Kidney (tissue), 14 donors: Measurements from ENCODE around the gene TMEM131L. TPM values are rescaled to one million over a fixed set of nuclear protein-coding genes. Genes with fewer than 3 reads are reported as not detected.

ENCODE experiments used
- DNase-seq, 5 donors: peaks; one replicate each; pipeline ENCODE4 v3.0.0-alpha.2; 2013 to 2020
- FAIRE-seq: peaks from 2 replicates; lab custom pipeline; 2012; peaks lifted over from hg19 to GRCh38; lab: Jason Lieb, UNC
- H3K27ac ChIP-seq, 2 donors: one replicate each; pipeline ENCODE4 v1.7.0; 2013; ENCODE audit warnings: low read depth in 2 of 2, low read length in 2 of 2, inconsistent platforms in 1 of 2
- H3K27me3 ChIP-seq: one replicate; pipeline ENCODE4 v1.7.1; 2013; ENCODE audit warnings: low read length, inconsistent platforms; ENCODE audit not compliant: control insufficient read depth, insufficient read depth
- H3K36me3 ChIP-seq, 3 donors: one replicate each; pipeline versions ENCODE4 v1.7.0 to v1.7.1; 2013; ENCODE audit warnings: low read length in 3 of 3, control low read depth in 1 of 3, inconsistent platforms in 1 of 3; ENCODE audit not compliant: insufficient read depth in 3 of 3, control insufficient read depth in 2 of 3
- H3K4me1 ChIP-seq, 3 donors: one replicate each; pipeline versions ENCODE4 v1.7.0 to v1.7.1; 2013; ENCODE audit warnings: low read length in 3 of 3, inconsistent platforms in 1 of 3, low read depth in 1 of 3; ENCODE audit not compliant: control insufficient read depth in 2 of 3, insufficient read depth in 2 of 3
- H3K4me3 ChIP-seq, 3 donors: one replicate each; pipeline versions ENCODE4 v1.7.0 to v1.8.1; 2013; ENCODE audit warnings: low read length in 3 of 3, control low read depth in 1 of 3, inconsistent platforms in 1 of 3
- H3K9ac ChIP-seq, 3 donors: one replicate each; pipeline versions ENCODE4 v1.7.0 to v1.7.1; 2013; ENCODE audit warnings: low read length in 3 of 3, control low read depth in 1 of 3, inconsistent platforms in 1 of 3
- H3K9me3 ChIP-seq, 3 donors: one replicate each; pipeline versions ENCODE4 v1.7.0 to v1.7.1; 2013; ENCODE audit warnings: low read length in 3 of 3, control low read depth in 1 of 3, inconsistent platforms in 1 of 3; ENCODE audit not compliant: control insufficient read depth in 2 of 3, insufficient read depth in 1 of 3
- intact Hi-C: fragments of 100-400 bp; cut with DNase I; formaldehyde crosslinking; loops from one replicate; pipeline ENCODE4 v1.11.1; 2022
- polyA plus RNA-seq: library from polyadenylated mRNA; stranded (reverse); fragments of 350-450 nt; fragmentation: Illumina TruSeq; extraction: RNeasy Lipid Tissue Mini Kit (QIAGEN cat#74804); gene quantifications from one replicate; pipeline ENCODE4 v1.2.3, GENCODE V29; 2014; ENCODE audit warnings: low read depth, low replicate concordance; ENCODE audit not compliant: insufficient read depth
- total RNA-seq: library from RNA; stranded (reverse); fragmentation: NEBNext Ultra II Directional; extraction: Animal tissue kit (Norgen Biotek cat#: 25700); gene quantifications from one replicate; pipeline ENCODE4 v1.2.1, GENCODE V29; 2021
- TF ChIP-seq, protein P1 (sequence below): IDR thresholded peaks from 3 replicates; pipeline ENCODE4 v1.5.1; 2012; ENCODE audit warnings: mild to moderate bottlenecking, moderate library complexity, borderline replicate concordance; ENCODE audit not compliant: insufficient read depth; ENCODE audit errors: extremely low read depth
- donor health status: control.
- donor health status: control.
- donor health status: control.
- donor health status: control.
- donor health status: control.
- donor health status: DM: yes; HTN: yes; CAD: no.
- donor health status: Normal renal cell carcinoma (clear cell type).

TMEM131L gene
- total and polyA plus RNA-seq, 2 donors from 2014 or later = 3.0 to 17.0 TPM

DNA sequence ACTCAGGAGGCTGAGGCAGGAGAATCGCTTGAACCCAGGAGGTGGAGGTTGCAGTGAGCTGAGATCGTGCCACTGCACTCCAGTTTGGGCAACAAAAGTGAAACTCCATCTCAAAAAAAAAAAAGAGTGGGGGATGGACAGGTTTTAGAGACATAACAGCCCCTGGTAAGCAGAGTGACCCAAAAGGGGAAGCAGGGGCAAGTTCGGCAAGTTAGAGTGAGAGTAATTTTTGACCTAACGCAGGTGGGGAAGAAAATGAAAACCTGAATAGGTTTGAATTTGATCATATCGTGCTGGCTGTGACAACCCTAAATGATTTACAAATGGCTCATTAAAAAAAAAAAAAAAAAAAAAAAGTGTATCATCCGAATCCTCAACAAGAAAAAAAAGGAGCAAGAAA, 25.7 kb upstream of the TMEM131L start:
- TF ChIP-seq, protein P1, sequence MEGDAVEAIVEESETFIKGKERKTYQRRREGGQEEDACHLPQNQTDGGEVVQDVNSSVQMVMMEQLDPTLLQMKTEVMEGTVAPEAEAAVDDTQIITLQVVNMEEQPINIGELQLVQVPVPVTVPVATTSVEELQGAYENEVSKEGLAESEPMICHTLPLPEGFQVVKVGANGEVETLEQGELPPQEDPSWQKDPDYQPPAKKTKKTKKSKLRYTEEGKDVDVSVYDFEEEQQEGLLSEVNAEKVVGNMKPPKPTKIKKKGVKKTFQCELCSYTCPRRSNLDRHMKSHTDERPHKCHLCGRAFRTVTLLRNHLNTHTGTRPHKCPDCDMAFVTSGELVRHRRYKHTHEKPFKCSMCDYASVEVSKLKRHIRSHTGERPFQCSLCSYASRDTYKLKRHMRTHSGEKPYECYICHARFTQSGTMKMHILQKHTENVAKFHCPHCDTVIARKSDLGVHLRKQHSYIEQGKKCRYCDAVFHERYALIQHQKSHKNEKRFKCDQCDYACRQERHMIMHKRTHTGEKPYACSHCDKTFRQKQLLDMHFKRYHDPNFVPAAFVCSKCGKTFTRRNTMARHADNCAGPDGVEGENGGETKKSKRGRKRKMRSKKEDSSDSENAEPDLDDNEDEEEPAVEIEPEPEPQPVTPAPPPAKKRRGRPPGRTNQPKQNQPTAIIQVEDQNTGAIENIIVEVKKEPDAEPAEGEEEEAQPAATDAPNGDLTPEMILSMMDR = no peak
- Histone ChIP-seq H3K36me3 (no peaks in the 10 kb centered on the region), H3K9ac (no peak overlapping the region), H3K27ac (no peak overlapping the region), H3K4me1 (no peaks in the 10 kb centered on the region), H3K9me3 (no peaks in the 10 kb centered on the region), H3K27me3 (no peaks in the 10 kb centered on the region), H3K4me3 (no peak overlapping the region)
- intact Hi-C loops = no loop called here
- DNase-seq = no peak
- FAIRE-seq = no peak

GRCh38 chr4:153447175-153447905, 18.8 kb upstream of the TMEM131L start:
- TF ChIP-seq, protein P1 = no peak
- Histone ChIP-seq H3K27me3 (no peaks in the 10 kb centered on the region), H3K4me1 (peaks cover 0 to 5% (median 0%) of the 10 kb centered on the region in 3 donors), H3K27ac (peak overlapping the region in 1 of 2 donors; percentile 48), H3K9me3 (no peaks in the 10 kb centered on the region), H3K9ac (no peak overlapping the region), H3K36me3 (no peaks in the 10 kb centered on the region), H3K4me3 (no peak overlapping the region)
- intact Hi-C loops = no loop called here
- FAIRE-seq (no peak), DNase-seq (peak in 2 of 5 donors; percentile 62 to 89)

GRCh38 chr4:153448003-153448731, 18.0 kb upstream of the TMEM131L start:
- H3K9me3 ChIP-seq = no peaks in the 10 kb centered on the region
- H3K27ac ChIP-seq = peak overlapping the region in 1 of 2 donors; percentile 48
- TF ChIP-seq, protein P1 = no peak
- intact Hi-C loops = no loop called here
- FAIRE-seq (no peak), DNase-seq (peak in 3 of 5 donors; percentile 63 to 92 (median 85))
- H3K4me1 ChIP-seq = peaks cover 0 to 5% (median 0%) of the 10 kb centered on the region in 3 donors
- no peaks in the 10 kb centered on the region for H3K36me3 ChIP-seq
- H3K4me3 ChIP-seq = peak overlapping the region in 1 of 3 donors; percentile 26
- no peaks in the 10 kb centered on the region for H3K27me3 ChIP-seq
- H3K9ac ChIP-seq = peak overlapping the region in 2 of 3 donors; percentile 4 to 6
